ENCODE results near the gene FRMD6. TPM values are rescaled to one million over a fixed set of nuclear protein-coding genes. Genes with fewer than 3 reads are reported as not detected.

The FRMD6 gene
- total RNA-seq, 1 donor from 2014 or later: 33.4 TPM

GRCh38 chr14:51661504-51661903 lies 9.8 kb downstream of the FRMD6 start:
- H3K4me3 ChIP-seq (ENCODE audit: low read length in 3 of 3): no peak overlapping the region
- no peaks in the 10 kb centered on the region for H3K27me3 ChIP-seq (ENCODE audit: control insufficient read depth in 3 of 3, insufficient read depth in 3 of 3, low read length in 3 of 3)
- H3K4me1 ChIP-seq (ENCODE audit: control insufficient read depth in 3 of 3, insufficient read depth in 3 of 3, low read length in 3 of 3): peaks cover 0 to 5% (median 0%) of the 10 kb centered on the region in 3 donors
- H3K9ac ChIP-seq (ENCODE audit: low read depth in 1 of 3, low read length in 3 of 3): no peak overlapping the region
- H3K36me3 ChIP-seq (ENCODE audit: control insufficient read depth in 3 of 3, insufficient read depth in 3 of 3, low read length in 3 of 3): no peaks in the 10 kb centered on the region
- no peaks in the 10 kb centered on the region for H3K9me3 ChIP-seq (ENCODE audit: control insufficient read depth in 3 of 3, low read length in 3 of 3)
- no peak overlapping the region for H3K27ac ChIP-seq (ENCODE audit: low read depth, low read length)

DNA sequence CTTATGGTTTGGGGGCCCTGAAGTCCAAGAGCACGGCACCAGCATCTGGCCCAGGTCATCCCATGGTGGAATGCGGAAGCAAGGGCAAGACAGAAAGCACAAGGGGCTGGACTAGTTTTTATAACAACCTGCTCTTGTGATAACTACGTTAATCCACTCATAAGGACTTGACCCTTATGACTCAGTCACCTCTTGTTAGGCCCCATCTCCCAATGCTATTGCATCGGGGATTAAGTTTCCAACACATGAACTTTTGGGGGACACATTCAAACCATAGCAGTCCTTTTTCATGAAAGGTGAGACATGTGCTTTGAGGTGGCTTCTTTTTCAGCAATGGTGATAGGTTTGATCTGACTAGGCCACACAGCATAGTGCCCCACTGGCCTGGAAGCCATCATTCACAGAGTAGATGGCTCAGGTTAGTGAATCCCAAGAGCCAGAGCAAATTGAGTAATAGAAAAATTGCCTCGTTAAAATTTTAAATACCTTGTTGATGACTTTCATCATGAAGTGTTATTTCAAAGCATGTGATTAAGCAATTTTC lies 12.1 kb downstream of the FRMD6 start:
- no peaks in the 10 kb centered on the region for H3K36me3 ChIP-seq (ENCODE audit: control insufficient read depth in 3 of 3, insufficient read depth in 3 of 3, low read length in 3 of 3)

DNA sequence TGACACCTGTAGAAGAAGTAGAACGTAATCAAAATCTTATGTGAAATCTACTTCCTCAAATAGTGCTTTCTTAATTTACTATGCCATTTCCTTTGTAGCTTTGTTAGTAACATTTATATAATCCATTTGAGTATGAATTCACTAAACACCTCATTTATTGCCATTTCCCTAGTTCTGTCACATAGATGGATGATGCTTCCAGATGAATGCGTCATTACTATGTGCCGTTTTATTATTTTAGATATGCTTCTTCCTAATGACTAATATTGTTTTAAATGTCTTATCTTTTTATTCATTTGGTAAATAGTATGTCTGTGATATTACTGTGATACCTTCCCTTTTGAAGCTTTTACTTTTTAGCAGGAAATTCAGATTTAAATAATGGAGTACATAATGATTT lies 14.4 kb downstream of the FRMD6 start:
- no peaks in the 10 kb centered on the region for H3K9me3 ChIP-seq (ENCODE audit: control insufficient read depth in 3 of 3, low read length in 3 of 3)
- no peaks in the 10 kb centered on the region for H3K36me3 ChIP-seq (ENCODE audit: control insufficient read depth in 3 of 3, insufficient read depth in 3 of 3, low read length in 3 of 3)
- no peaks in the 10 kb centered on the region for H3K27me3 ChIP-seq (ENCODE audit: control insufficient read depth in 3 of 3, insufficient read depth in 3 of 3, low read length in 3 of 3)
- H3K27ac ChIP-seq (ENCODE audit: low read depth, low read length): no peak overlapping the region
- no peaks in the 10 kb centered on the region for H3K4me1 ChIP-seq (ENCODE audit: control insufficient read depth in 3 of 3, insufficient read depth in 3 of 3, low read length in 3 of 3)
- no peak overlapping the region for H3K9ac ChIP-seq (ENCODE audit: low read depth in 1 of 3, low read length in 3 of 3)
- H3K4me3 ChIP-seq (ENCODE audit: low read length in 3 of 3): no peak overlapping the region

More for the DNA sequence above, 12.1 kb downstream of the FRMD6 start:
- Histone ChIP-seq H3K9ac (ENCODE audit: low read depth in 1 of 3, low read length in 3 of 3) (no peak overlapping the region), H3K4me1 (ENCODE audit: control insufficient read depth in 3 of 3, insufficient read depth in 3 of 3, low read length in 3 of 3) (peaks cover 0 to 5% (median 0%) of the 10 kb centered on the region in 3 donors), H3K27ac (ENCODE audit: low read depth, low read length) (no peak overlapping the region), H3K4me3 (ENCODE audit: low read length in 3 of 3) (no peak overlapping the region), H3K9me3 (ENCODE audit: control insufficient read depth in 3 of 3, low read length in 3 of 3) (no peaks in the 10 kb centered on the region), H3K27me3 (ENCODE audit: control insufficient read depth in 3 of 3, insufficient read depth in 3 of 3, low read length in 3 of 3) (no peaks in the 10 kb centered on the region)

DNA sequence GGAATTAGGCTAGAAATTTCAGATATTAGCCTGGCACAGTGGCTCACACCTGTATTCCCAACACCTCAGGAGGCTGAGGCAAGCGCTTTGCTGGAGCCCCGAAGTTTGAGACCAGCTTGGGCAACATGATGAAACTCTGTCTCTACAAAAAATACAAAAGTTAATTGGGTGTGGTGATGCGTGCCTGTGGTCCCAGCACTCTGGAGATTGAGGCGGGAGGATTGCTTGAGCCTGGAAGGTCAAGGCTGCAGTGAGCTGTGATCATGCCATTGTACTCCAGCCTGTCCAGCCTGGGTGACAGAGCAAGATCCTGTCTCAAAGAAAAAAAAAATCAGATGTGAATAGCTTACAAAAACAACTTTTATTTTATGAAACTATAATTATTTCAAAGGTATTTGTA lies 15.1 kb downstream of the FRMD6 start:
- Histone ChIP-seq H3K9ac (ENCODE audit: low read depth in 1 of 3, low read length in 3 of 3) (no peak overlapping the region), H3K9me3 (ENCODE audit: control insufficient read depth in 3 of 3, low read length in 3 of 3) (no peaks in the 10 kb centered on the region)

DNA sequence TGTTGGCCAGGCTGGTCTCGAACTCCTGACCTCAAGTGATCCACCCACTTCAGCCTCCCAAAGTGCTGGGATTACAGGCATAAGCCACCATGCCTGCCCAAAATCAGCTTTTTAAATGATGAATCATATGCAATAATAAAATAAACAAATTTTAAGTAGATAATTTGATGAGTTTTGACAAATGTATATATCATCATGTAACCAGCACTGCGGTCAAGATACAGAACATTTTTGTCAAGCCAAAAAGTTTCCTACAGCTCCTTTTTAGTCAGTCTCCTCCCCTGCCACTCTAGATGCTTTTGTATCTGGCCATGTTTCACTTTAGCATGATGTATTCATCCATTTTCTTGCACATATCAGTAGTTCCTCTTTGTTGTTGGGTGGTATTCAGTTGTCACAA lies 17.2 kb downstream of the FRMD6 start:
- Histone ChIP-seq H3K4me1 (ENCODE audit: control insufficient read depth in 3 of 3, insufficient read depth in 3 of 3, low read length in 3 of 3) (no peaks in the 10 kb centered on the region), H3K36me3 (ENCODE audit: control insufficient read depth in 3 of 3, insufficient read depth in 3 of 3, low read length in 3 of 3) (no peaks in the 10 kb centered on the region), H3K4me3 (ENCODE audit: low read length in 3 of 3) (no peak overlapping the region), H3K27me3 (ENCODE audit: control insufficient read depth in 3 of 3, insufficient read depth in 3 of 3, low read length in 3 of 3) (no peaks in the 10 kb centered on the region), H3K27ac (ENCODE audit: low read depth, low read length) (no peak overlapping the region), H3K9ac (ENCODE audit: low read depth in 1 of 3, low read length in 3 of 3) (no peak overlapping the region), H3K9me3 (ENCODE audit: control insufficient read depth in 3 of 3, low read length in 3 of 3) (no peaks in the 10 kb centered on the region)

More for the DNA sequence above, 15.1 kb downstream of the FRMD6 start:
- Histone ChIP-seq H3K27ac (ENCODE audit: low read depth, low read length) (no peak overlapping the region), H3K27me3 (ENCODE audit: control insufficient read depth in 3 of 3, insufficient read depth in 3 of 3, low read length in 3 of 3) (no peaks in the 10 kb centered on the region), H3K4me1 (ENCODE audit: control insufficient read depth in 3 of 3, insufficient read depth in 3 of 3, low read length in 3 of 3) (no peaks in the 10 kb centered on the region), H3K4me3 (ENCODE audit: low read length in 3 of 3) (no peak overlapping the region), H3K36me3 (ENCODE audit: control insufficient read depth in 3 of 3, insufficient read depth in 3 of 3, low read length in 3 of 3) (no peaks in the 10 kb centered on the region)

DNA sequence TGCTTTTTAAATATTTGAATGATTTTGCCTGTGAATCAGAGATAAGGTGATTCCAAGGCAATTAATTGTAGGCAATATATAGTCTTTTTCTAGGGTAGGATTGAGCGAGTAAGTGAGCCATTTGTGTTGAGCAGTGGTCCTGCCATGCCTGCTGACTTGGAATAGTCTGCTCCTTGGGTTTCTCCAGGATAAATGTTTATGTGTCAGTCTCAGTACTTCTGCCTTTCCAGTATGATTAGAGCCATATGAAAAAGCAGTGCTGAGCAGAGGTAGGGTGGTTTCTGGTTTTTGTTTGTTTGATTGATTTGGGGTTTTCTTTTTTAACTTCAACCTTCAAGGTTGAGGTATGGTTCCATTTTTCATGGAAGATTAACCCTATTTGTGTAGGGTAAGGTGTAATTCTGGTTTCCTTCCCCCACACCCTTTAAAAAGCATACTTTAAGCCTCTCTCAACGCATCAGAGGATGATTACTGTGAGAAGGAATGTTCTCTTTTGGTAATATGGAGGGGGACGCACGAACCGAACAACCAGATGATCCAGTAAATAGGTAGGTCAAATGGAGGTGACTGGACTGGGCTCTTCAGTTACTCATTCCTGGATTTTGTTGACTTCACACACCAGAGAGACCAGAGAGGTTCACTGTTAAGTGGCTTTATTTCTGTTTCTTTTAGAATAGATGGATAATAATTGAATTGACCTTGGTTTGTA lies 22.7 kb downstream of the FRMD6 start:
- H3K4me1 ChIP-seq (ENCODE audit: control insufficient read depth in 3 of 3, insufficient read depth in 3 of 3, low read length in 3 of 3): peaks cover 2 to 10% (median 9%) of the 10 kb centered on the region in 3 donors
- H3K36me3 ChIP-seq (ENCODE audit: control insufficient read depth in 3 of 3, insufficient read depth in 3 of 3, low read length in 3 of 3): no peaks in the 10 kb centered on the region
- no peak overlapping the region for H3K27ac ChIP-seq (ENCODE audit: low read depth, low read length)
- no peaks in the 10 kb centered on the region for H3K9me3 ChIP-seq (ENCODE audit: control insufficient read depth in 3 of 3, low read length in 3 of 3)
- H3K27me3 ChIP-seq (ENCODE audit: control insufficient read depth in 3 of 3, insufficient read depth in 3 of 3, low read length in 3 of 3): no peaks in the 10 kb centered on the region
- H3K4me3 ChIP-seq (ENCODE audit: low read length in 3 of 3): no peak overlapping the region
- H3K9ac ChIP-seq (ENCODE audit: low read depth in 1 of 3, low read length in 3 of 3): no peak overlapping the region

DNA sequence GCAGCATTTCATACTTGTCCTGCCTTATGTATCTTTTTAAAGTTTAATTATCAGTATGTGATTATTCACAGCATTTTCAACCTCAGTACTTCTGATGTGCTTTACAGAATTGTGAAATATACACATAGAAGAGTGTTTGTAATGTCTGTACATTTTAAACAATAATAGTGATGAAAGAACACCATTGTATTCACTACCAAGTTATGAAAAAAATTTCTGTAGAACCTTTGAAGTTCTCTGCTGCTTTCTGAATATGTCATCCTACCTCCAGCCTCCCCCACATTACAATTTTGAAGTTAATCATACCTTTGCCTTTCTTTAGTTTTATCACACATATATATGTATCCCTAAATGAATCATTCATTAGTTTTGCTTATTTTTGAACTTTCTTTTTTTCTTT lies 24.8 kb downstream of the FRMD6 start:
- H3K36me3 ChIP-seq (ENCODE audit: control insufficient read depth in 3 of 3, insufficient read depth in 3 of 3, low read length in 3 of 3): no peaks in the 10 kb centered on the region
- H3K4me1 ChIP-seq (ENCODE audit: control insufficient read depth in 3 of 3, insufficient read depth in 3 of 3, low read length in 3 of 3): peaks cover 2 to 15% (median 9%) of the 10 kb centered on the region in 3 donors
- no peak overlapping the region for H3K4me3 ChIP-seq (ENCODE audit: low read length in 3 of 3)
- H3K9ac ChIP-seq (ENCODE audit: low read depth in 1 of 3, low read length in 3 of 3): no peak overlapping the region
- H3K27me3 ChIP-seq (ENCODE audit: control insufficient read depth in 3 of 3, insufficient read depth in 3 of 3, low read length in 3 of 3): no peaks in the 10 kb centered on the region
- H3K27ac ChIP-seq (ENCODE audit: low read depth, low read length): no peak overlapping the region
- no peaks in the 10 kb centered on the region for H3K9me3 ChIP-seq (ENCODE audit: control insufficient read depth in 3 of 3, low read length in 3 of 3)

- no peak overlapping the region for H3K9ac ChIP-seq (ENCODE audit: low read depth in 1 of 3, low read length in 3 of 3)
- H3K9me3 ChIP-seq (ENCODE audit: control insufficient read depth in 3 of 3, low read length in 3 of 3): no peaks in the 10 kb centered on the region
- peaks cover 2 to 15% (median 9%) of the 10 kb centered on the region in 3 donors for H3K4me1 ChIP-seq (ENCODE audit: control insufficient read depth in 3 of 3, insufficient read depth in 3 of 3, low read length in 3 of 3)
- no peaks in the 10 kb centered on the region for H3K27me3 ChIP-seq (ENCODE audit: control insufficient read depth in 3 of 3, insufficient read depth in 3 of 3, low read length in 3 of 3)
- no peak overlapping the region for H3K27ac ChIP-seq (ENCODE audit: low read depth, low read length)
- H3K4me3 ChIP-seq (ENCODE audit: low read length in 3 of 3): no peak overlapping the region
- no peaks in the 10 kb centered on the region for H3K36me3 ChIP-seq (ENCODE audit: control insufficient read depth in 3 of 3, insufficient read depth in 3 of 3, low read length in 3 of 3)
Measured at GRCh38 chr14:51677266-51677665, 25.6 kb downstream of the FRMD6 start.

DNA sequence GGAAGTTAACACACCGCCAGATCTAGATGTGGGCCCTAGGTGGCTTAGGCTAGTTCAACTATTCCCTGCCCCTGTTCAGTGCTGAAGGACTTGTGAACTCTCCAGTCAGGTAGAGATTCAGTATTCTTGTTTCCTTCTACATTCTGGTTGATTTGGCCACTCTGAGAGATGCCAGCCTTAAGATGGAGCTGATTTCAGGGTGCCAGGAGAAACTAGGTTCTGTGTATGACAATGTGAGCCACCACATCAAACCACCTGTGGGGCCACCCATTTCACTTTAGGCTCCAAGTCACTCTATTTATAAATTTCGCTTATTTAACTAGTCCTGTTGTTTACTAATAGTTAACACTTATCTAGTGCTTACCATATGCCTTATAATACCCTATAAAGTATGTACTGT lies 26.0 kb downstream of the FRMD6 start:
- H3K27ac ChIP-seq (ENCODE audit: low read depth, low read length): no peak overlapping the region
- no peak overlapping the region for H3K4me3 ChIP-seq (ENCODE audit: low read length in 3 of 3)
- no peak overlapping the region for H3K9ac ChIP-seq (ENCODE audit: low read depth in 1 of 3, low read length in 3 of 3)
- H3K36me3 ChIP-seq (ENCODE audit: control insufficient read depth in 3 of 3, insufficient read depth in 3 of 3, low read length in 3 of 3): no peaks in the 10 kb centered on the region
- peaks cover 2 to 15% (median 9%) of the 10 kb centered on the region in 3 donors for H3K4me1 ChIP-seq (ENCODE audit: control insufficient read depth in 3 of 3, insufficient read depth in 3 of 3, low read length in 3 of 3)
- H3K27me3 ChIP-seq (ENCODE audit: control insufficient read depth in 3 of 3, insufficient read depth in 3 of 3, low read length in 3 of 3): no peaks in the 10 kb centered on the region
- H3K9me3 ChIP-seq (ENCODE audit: control insufficient read depth in 3 of 3, low read length in 3 of 3): no peaks in the 10 kb centered on the region

DNA sequence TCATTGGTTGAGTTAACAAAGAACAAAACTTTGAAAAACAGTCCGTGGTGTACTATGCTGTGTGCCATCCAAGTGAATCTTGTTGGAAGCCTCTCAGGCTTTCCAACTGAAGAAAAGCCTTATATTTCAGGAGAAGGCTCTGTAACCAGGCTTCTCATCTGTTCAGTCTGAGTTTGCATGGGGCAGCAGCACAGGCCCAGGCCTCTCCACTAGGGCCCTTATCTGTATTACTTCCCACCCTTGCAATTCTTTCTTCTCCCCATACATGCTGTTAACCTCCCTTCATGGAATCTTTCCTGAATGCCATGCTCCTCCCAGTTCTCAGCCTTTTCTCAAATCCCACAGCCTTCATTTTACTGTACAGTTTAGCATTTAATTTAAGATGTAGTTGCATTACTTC lies 28.3 kb downstream of the FRMD6 start:
- Histone ChIP-seq H3K27me3 (ENCODE audit: control insufficient read depth in 3 of 3, insufficient read depth in 3 of 3, low read length in 3 of 3) (no peaks in the 10 kb centered on the region), H3K27ac (ENCODE audit: low read depth, low read length) (no peak overlapping the region), H3K4me3 (ENCODE audit: low read length in 3 of 3) (no peak overlapping the region), H3K4me1 (ENCODE audit: control insufficient read depth in 3 of 3, insufficient read depth in 3 of 3, low read length in 3 of 3) (peaks cover 2 to 15% (median 9%) of the 10 kb centered on the region in 3 donors), H3K36me3 (ENCODE audit: control insufficient read depth in 3 of 3, insufficient read depth in 3 of 3, low read length in 3 of 3) (no peaks in the 10 kb centered on the region), H3K9me3 (ENCODE audit: control insufficient read depth in 3 of 3, low read length in 3 of 3) (no peaks in the 10 kb centered on the region), H3K9ac (ENCODE audit: low read depth in 1 of 3, low read length in 3 of 3) (no peak overlapping the region)

Measured in skeletal muscle tissue (tissue), 4 donors.